GM12891 (cell line): ENCODE results near the gene C1QC.

Experiments
- PAX5 ChIP-seq: IDR thresholded peaks from 2 replicates; pipeline ENCODE4 v1.6.1; 2011; ENCODE audit warnings: low read length, moderate library complexity, mild to moderate bottlenecking; ENCODE audit not compliant: insufficient read depth, severe bottlenecking
- POLR2A ChIP-seq: IDR thresholded peaks from 2 replicates; pipeline ENCODE4 v1.6.1; 2011; ENCODE audit warnings: low read depth, low read length, control low read depth
- POLR2AphosphoS5 ChIP-seq: IDR thresholded peaks from 2 replicates; pipeline ENCODE4 v1.6.1; 2011; ENCODE audit warnings: low read depth, low read length, control low read depth
- POU2F2 ChIP-seq: IDR thresholded peaks from 2 replicates; pipeline ENCODE4 v1.6.1; 2011; ENCODE audit warnings: low read depth, mild to moderate bottlenecking, control low read depth, low read length, moderate library complexity
- SPI1 ChIP-seq: IDR thresholded peaks from 2 replicates; pipeline ENCODE4 v1.6.1; 2011; ENCODE audit warnings: low read depth, low read length, control low read depth
- TAF1 ChIP-seq: IDR thresholded peaks from 2 replicates; pipeline ENCODE4 v1.6.1; 2011; ENCODE audit warnings: low read depth, low read length, control low read depth

- TF ChIP-seq POLR2AphosphoS5 (no peak), POLR2A (no peak), SPI1 (no peak), TAF1 (no peak), POU2F2 (no peak), PAX5 (no peak)
These were observed 15.1 kb downstream of the C1QC start for GRCh38 chr1:22658385-22659163.
